C4-2B (cell line): ENCODE measurements around the gene VPS39.

Experiments
- ZFX ChIP-seq: fragments of 450-650 bp; IDR thresholded peaks from 2 replicates; pipeline ENCODE4 v1.6.1; 2017
- TF ChIP-seq, protein P1 (sequence below): fragments of 450-650 bp; conservative IDR thresholded peaks from 2 replicates; pipeline ENCODE4 v1.5.1; 2017; ENCODE audit warnings: mild to moderate bottlenecking

GRCh38 chr15:42151736-42152135 lies 56.4 kb downstream of the VPS39 start:
- TF ChIP-seq, protein P1, sequence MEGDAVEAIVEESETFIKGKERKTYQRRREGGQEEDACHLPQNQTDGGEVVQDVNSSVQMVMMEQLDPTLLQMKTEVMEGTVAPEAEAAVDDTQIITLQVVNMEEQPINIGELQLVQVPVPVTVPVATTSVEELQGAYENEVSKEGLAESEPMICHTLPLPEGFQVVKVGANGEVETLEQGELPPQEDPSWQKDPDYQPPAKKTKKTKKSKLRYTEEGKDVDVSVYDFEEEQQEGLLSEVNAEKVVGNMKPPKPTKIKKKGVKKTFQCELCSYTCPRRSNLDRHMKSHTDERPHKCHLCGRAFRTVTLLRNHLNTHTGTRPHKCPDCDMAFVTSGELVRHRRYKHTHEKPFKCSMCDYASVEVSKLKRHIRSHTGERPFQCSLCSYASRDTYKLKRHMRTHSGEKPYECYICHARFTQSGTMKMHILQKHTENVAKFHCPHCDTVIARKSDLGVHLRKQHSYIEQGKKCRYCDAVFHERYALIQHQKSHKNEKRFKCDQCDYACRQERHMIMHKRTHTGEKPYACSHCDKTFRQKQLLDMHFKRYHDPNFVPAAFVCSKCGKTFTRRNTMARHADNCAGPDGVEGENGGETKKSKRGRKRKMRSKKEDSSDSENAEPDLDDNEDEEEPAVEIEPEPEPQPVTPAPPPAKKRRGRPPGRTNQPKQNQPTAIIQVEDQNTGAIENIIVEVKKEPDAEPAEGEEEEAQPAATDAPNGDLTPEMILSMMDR: no peak
- no peak for TF ChIP-seq ZFX
